Colonic mucosa (tissue), 4 donors: ENCODE measurements around the gene LRCH1. TPM values are rescaled to one million over a fixed set of nuclear protein-coding genes. Genes with fewer than 3 reads are reported as not detected.

Source experiments
- DNase-seq: peaks from one replicate; pipeline ENCODE4 v3.0.0-alpha.2; 2020
- H3K27ac ChIP-seq: fragments of 200-600 bp; one replicate; pipeline ENCODE4 v1.8.0; 2021
- H3K27me3 ChIP-seq: fragments of 200-600 bp; one replicate; pipeline ENCODE4 v1.8.0; 2021
- H3K36me3 ChIP-seq: fragments of 200-600 bp; one replicate; pipeline ENCODE4 v1.8.0; 2021
- H3K4me1 ChIP-seq: fragments of 200-600 bp; one replicate; pipeline ENCODE4 v1.8.0; 2021; ENCODE audit warnings: mild to moderate bottlenecking
- H3K4me3 ChIP-seq: fragments of 200-600 bp; one replicate; pipeline ENCODE4 v1.8.0; 2021
- H3K9ac ChIP-seq, 2 donors: one replicate each; pipeline ENCODE4 v1.7.0; 2013; ENCODE audit warnings: control low read depth in 2 of 2, low read depth in 2 of 2, low read length in 2 of 2
- H3K9me3 ChIP-seq: fragments of 200-600 bp; one replicate; pipeline ENCODE4 v1.8.0; 2021
- CTCF ChIP-seq: fragments of 200-600 bp; IDR thresholded peaks from one replicate; pipeline ENCODE4 v1.8.0; 2022; ENCODE audit warnings: antibody characterized with exemption, mild to moderate bottlenecking
- intact Hi-C: fragments of 100-400 bp; cut with DNase I; formaldehyde crosslinking; loops from one replicate; pipeline ENCODE4 v1.14.1; 2022
- total RNA-seq, 2 donors: library from RNA; stranded (reverse); fragmentation: NEBNext Ultra II Directional in 1 of 2; extraction: Animal tissue kit (Norgen Biotek cat#: 25700) in 1 of 2; gene quantifications; one replicate each; pipeline ENCODE4 v1.2.1, GENCODE V29; 2021
- donor health status: healthy.
- donor health status: DM: no; HTN: no; CAD: no.
- donor health status: DM: no; HTN: no; CAD: no.

LRCH1 gene
- total RNA-seq: 10 to 100 TPM; 12.8 to 19.6 TPM

GRCh38 chr13:46552889-46553520 is at the start of gene LRCH1:
Gene LRCH1, plus strand, starts transcription at chr13:46553170. Its CDS starts 227 bp downstream, at chr13:46553397.
- intact Hi-C loops: loop anchor here (10.0 kb wide), 1 partner anchor 132 kb away; no protein-coding TSS in a partner anchor
- Histone ChIP-seq H3K4me3 (peak within 1 kb of the TSS; percentile 86), H3K36me3 (no peaks in the 10 kb centered on the region), H3K27ac (peak within 1 kb of the TSS; percentile 87), H3K27me3 (no peaks in the 10 kb centered on the region), H3K9ac (peak within 1 kb of the TSS; percentile 92 to 93), H3K4me1 (peaks cover 8% of the 10 kb centered on the region), H3K9me3 (no peaks in the 10 kb centered on the region)
- DNase-seq: peak; percentile 93
- TF ChIP-seq CTCF: no peak

GRCh38 chr13:46504036-46504435 is 48.9 kb upstream of the LRCH1 start:
- Histone ChIP-seq H3K4me3 (no peak overlapping the region), H3K36me3 (no peaks in the 10 kb centered on the region), H3K27ac (no peak overlapping the region), H3K9ac (no peak overlapping the region), H3K4me1 (no peaks in the 10 kb centered on the region), H3K9me3 (no peaks in the 10 kb centered on the region), H3K27me3 (no peaks in the 10 kb centered on the region)
- intact Hi-C loops: no loop called here
- TF ChIP-seq CTCF: no peak
- DNase-seq: no peak

- no peaks in the 10 kb centered on the region for H3K36me3 ChIP-seq
- intact Hi-C loops: no loop called here
- H3K4me1 ChIP-seq: no peaks in the 10 kb centered on the region
- no peak overlapping the region for H3K27ac ChIP-seq
- H3K9ac ChIP-seq: no peak overlapping the region
- H3K4me3 ChIP-seq: no peak overlapping the region
- H3K9me3 ChIP-seq: no peaks in the 10 kb centered on the region
- H3K27me3 ChIP-seq: no peaks in the 10 kb centered on the region
- TF ChIP-seq CTCF: no peak
- DNase-seq: no peak
Measured at GRCh38 chr13:46507981-46508380, 45.0 kb upstream of the LRCH1 start.

GRCh38 chr13:46509981-46510380 is 43.0 kb upstream of the LRCH1 start:
- intact Hi-C loops: no loop called here
- no peaks in the 10 kb centered on the region for H3K36me3 ChIP-seq
- DNase-seq: no peak
- no peaks in the 10 kb centered on the region for H3K27me3 ChIP-seq
- no peak overlapping the region for H3K4me3 ChIP-seq
- no peaks in the 10 kb centered on the region for H3K4me1 ChIP-seq
- TF ChIP-seq CTCF: no peak
- no peaks in the 10 kb centered on the region for H3K9me3 ChIP-seq
- H3K27ac ChIP-seq: no peak overlapping the region
- H3K9ac ChIP-seq: no peak overlapping the region

GRCh38 chr13:46515803-46516202 is 37.2 kb upstream of the LRCH1 start:
- no peaks in the 10 kb centered on the region for H3K36me3 ChIP-seq
- no peak overlapping the region for H3K27ac ChIP-seq
- DNase-seq: no peak
- H3K27me3 ChIP-seq: no peaks in the 10 kb centered on the region
- intact Hi-C loops: no loop called here
- no peak overlapping the region for H3K4me3 ChIP-seq
- H3K9ac ChIP-seq: no peak overlapping the region
- no peaks in the 10 kb centered on the region for H3K9me3 ChIP-seq
- H3K4me1 ChIP-seq: no peaks in the 10 kb centered on the region
- TF ChIP-seq CTCF: no peak
